HG03095 (cell line): ENCODE results near the gene RBM19.

ENCODE experiments used
- ATAC-seq: cut with Tn5 transposase; IDR thresholded peaks from one replicate; pipeline ENCODE4 v1.9.1; 2021; ENCODE audit warnings: moderate library complexity; ENCODE audit not compliant: unreplicated experiment

The RBM19 gene

DNA sequence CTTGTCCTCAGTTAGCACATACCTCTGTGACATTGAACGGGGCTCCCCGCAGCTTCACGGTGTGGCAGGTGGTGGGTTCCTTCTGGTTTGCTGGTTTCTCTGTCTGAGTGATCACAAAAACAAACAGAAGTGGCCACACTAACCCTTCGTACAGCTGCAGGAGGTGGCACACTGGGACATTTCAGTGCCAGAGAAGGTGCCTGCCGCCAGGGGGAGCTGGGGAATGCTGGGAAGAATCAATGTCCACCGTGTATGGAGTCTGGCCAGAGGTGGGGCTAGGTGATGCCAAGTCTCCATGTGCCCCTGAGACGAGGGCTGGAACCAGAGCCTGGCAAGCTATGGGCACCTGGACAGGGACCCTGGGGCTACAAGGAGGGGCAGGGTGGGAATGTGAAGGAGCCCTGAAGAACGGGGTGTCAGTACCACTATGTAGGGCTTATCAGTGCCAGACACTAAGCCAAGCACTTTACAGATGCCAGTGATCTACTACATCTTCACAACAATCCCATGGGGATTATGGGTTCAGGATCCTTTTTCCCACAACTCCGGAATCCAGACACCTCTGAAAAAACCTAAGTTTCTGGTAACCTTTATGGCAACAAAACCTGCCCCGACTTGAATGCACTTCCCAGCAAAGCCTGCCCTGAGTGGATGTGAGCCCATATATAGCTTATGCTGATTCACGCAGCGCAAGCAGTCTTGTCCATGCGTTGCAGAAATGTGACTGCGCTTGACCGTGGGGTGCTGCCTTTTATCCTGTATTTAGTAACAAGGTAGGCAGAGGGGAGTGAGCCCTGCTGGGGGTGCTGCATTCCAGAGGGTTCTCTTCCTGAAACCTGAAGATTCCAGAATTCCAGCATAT, 10.8 kb downstream of the RBM19 start:
- ATAC-seq, result no peak

DNA sequence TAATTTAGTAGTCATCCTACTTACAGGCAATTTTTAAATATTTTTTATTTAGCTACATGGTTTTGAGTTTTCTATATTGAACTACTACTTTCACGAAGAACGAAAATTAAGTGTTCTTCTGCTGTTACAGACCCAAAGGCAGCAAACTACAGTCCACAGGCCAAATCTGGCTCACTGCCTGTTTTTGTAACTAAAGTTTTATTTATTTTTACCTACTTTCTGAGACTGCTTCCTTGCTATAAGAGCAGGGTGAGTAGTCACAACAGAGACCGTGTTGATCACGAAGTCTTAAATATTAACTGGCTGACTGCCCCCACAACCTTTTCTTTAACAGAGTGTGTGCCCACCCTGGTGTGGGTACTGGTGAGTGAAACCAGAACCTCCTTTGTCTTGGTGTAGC, 11.6 kb downstream of the RBM19 start:
- no peak for ATAC-seq

DNA sequence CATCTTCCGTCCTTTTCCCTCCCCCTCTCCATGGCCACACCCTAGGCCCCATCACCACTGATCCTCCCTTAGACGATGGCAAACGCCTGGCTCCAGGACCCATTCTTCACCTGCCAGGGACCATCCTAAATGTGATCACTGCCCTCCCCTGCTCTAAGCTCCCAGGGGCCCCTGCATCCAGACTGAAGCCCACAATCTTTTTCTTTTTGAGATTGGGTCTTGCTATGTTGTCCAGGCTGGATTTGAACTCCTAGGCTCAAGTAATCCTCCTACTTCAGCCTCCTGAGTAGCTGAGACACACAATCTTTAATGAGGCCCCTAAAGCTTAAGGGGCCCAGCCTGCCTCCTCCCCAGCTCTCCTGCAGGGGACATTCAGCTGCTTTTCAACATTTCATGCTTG, 15.3 kb downstream of the RBM19 start:
- ATAC-seq, result no peak

DNA sequence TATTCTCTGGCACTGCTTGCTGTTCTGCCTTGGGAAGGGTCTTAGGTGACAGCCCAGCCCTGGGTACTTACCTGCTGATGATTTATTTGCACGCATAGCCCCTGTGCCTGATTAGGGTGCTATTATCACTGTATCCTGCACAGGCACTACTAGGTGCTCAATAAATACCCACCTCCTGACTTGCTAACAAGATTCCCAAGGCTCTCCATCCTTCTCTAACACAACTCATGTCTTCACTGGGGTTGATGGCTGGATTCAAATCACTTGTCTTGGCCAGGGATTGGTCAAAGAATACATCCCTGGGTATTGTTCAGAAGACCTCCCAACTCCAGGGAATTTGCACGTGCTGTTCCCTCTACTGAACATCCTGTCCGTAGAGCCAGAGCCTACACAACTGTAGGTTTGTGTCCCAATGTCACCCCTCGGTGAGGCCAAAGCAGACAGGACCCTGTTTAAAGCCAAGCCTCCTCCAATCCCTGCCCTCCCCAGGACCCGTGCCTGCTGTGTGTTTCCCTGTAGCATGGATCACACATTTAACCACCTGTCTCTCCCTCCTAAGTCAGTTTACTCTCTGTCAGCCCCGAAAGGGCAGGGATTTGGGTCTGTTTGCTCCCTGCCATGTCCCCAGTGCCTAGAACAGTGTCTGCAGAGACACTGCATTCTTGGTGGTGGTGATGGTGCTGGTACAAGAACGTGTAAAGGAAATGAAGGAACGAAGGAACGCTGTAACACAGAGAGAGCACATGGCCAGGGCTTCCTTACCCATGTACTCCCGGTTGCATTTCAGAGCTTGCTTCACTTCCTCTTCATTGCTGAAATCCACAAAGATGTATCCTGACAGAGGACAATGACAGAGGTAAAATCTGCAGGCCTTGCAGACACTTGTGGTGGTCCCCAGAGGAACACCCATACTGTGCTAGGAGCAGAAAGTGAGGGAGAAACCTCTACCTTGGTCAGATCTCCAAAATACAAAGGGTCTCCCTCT, 16.5 kb downstream of the RBM19 start:
- ATAC-seq, result no peak

DNA sequence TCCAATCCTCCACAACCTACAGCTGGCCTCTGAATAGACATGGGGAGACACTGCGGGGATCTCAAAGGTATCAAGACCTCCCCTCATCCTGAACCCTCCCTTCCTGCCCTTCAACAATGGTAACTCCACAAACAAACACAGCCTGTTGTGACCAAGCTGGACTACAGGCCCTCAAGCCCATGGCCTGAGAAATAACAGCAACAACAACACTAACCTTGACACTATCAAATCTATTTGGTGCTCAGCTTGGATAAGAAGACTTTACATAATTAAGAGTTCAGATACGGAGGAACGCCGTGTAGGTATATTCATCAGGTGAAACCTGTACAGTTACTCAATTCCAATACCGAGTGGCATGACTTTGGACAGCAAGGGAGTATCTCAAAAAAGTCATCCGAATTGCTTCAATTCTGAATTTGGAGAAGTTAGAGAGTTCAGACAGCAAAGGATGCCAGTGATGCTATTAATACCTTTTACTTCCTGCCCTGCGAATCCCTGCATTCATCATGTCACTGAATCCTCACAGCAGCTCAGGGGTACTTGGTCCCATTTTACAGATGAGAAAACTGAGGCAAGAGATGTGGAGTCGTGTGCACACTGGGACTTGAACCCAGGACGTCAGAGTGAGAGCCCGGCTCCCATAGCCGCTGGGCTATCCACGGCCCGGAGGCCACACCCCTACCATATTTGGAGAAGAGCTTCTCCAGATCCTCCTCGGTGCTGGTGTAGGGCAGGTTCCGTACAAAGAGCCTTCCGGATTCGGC, 17.8 kb downstream of the RBM19 start:
- ATAC-seq, result no peak

DNA sequence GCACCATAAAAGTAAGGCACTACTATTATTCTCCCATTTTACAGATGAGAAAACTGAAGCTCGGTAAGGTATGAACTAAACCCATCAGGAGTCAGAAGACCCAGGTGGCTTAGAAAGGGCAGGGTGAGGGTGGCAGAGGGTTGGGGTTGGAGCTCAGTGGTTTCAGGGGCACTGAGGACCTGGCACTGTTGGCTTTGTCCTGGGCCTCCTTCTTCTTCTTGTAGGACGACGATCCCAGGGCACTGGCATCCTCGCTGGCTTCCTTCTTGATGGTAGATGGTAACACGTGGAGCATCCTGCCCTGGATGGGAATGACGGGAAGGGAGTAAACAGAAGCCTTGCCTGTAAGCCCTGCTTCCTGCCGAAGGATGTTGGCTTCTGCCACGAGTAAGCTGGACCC, 19.9 kb downstream of the RBM19 start:
- ATAC-seq, result no peak

DNA sequence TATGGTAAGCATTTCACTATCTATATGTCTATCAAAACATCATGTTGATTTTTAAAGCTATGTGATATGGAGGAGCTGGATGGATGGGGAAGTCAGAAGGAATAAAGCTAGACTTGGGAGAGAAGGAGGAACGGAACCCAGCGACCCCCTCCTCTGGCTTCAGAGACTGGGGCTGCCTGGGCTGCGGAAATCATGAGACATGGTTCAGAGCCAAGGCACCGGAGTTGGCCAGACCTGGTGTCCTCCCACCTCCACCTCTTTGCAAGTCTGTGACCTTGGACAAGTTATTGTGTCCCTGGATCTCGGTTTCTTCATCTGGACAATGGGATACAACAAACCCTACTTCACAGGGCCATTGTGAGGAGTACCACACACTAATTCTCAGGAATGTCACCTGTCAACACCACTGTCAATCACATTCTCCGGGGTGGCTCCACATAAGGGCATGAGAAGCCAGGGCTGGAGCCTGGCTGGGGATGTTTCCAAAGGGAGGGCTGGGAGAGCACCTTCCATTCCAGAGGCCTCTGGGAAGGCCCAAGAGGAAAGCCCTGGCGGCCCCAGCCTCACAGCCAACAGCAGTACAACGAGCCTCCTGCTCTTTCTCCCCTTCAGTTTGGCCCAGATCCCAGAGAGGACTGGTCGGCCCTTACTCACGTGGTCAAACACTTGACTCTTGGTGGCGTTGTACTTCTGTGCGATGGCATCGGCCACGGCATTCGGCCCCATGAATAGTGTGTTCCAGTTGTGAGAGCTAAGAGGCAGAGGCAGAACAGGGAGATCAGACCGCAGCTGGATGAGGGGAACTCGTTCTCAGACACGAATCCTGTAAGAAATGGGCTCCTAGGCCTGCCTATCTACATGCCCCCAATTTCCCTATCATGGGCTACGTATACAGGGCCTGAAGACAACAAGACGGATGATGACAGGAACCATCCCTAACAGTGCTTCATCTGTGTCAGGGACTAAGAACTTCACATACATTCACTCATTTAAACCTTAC, 20.7 kb downstream of the RBM19 start:
- no peak for ATAC-seq

DNA sequence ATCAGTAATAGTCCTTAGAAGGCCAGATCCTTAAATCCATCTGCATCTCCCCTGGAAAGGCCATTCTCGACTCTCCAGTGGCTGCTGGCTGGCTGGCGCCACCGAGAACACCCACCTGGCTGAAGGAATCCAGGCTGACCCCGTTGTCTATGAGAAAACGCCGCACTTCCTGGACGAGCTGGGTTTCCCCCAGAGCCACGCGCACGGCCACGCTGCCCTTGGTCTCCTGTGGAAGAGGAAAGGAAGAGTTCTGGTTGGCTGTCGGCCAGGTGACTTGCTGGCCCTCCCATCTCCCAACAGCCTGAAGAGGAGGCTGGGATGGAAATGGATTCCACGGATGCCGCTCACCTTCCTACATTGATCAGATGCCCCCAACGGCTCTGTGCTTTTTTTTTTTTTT, 23.9 kb downstream of the RBM19 start:
- ATAC-seq, result no peak

DNA sequence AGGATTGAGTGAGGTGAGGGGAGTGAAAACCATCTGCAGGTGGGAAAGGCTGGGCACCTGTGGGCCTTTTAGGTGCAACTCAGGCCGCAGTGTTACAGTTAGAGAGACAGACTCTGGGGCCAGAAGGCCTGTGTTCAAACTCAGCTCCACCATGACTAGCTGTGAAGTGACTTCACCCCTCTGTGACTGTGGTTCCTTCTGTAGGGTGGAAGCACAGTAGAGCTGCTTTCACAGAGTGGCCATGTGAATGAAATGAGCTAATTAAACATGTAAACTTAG, 25.0 kb downstream of the RBM19 start:
- ATAC-seq, result no peak

DNA sequence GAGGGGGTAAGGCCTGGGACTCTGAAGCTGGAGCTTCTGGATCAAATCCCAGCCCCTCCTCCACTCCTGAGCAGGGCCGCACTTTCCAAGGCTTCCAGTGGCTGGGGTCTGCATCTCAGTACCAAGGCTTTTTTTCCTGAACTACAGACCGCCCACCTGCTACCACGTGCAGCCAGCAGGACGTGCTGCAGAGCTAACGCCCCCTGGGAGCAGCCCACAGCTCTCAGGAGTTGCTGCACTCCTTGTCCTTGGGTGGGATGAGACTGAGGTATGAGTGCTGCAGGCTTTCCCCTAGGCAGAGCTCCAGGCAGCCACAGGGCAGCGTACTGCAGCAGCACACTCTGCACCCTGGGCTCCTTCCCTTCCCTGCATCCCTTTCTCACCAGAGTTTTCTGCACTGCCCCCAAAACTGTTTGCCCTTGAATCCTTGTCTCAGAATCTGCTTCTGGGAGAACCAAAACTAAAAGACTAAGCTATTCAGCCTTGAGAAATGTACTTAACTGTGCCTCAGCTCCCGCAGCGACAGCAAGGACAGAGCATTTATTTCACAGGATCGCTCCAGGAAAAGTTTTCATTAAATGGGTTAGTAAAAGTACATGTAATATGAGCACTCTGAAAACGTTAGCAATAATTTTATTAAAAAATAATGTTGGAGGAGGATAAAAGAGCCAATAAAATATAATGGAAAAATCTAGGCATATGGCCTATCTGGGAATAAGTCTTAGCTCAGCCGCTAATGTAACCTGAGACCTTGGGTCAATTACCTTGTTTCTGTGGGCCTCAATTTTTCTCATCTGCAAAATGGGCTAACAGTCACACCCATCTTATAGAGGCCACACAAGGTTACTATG, 25.5 kb downstream of the RBM19 start:
- ATAC-seq, result no peak

DNA sequence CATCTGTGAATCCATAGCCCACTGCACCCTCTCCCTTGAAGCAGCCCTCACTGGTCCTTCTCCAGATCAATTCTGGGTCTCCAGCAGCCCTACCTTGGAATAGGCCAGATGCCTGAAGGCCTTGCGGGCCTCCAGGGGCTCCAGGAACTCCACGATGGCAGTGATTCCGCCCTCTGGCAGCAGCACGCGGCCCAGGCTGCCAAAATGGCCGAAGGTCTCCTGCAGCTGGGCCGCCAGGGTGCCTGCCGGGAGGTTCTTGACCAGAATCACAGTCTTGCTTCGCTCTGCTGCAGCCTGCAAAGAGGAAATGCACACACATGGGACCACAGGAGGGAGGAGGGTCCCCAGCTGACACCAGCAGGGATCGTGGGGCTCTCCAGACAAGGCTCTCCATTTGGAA, 26.3 kb downstream of the RBM19 start:
- no peak for ATAC-seq

DNA sequence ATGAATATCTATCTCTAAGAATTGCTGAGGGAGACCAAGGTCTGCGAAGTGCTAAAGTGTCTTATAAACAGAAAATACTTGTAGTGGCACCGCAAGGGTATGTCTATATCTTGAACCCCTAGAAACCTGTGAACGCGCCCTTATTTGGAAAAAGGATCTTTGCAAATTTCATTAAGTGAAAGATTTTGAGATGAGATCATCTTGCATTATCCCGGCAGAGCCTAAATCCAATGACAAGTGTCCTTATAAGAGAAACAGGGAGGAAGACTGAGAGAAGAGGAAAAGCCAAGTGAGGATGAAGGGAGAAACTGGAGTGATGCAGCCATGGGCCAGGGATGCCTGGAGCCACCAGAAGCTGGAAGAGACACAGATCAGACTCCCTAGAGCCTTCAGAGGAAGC, 27.7 kb downstream of the RBM19 start:
- no peak for ATAC-seq

DNA sequence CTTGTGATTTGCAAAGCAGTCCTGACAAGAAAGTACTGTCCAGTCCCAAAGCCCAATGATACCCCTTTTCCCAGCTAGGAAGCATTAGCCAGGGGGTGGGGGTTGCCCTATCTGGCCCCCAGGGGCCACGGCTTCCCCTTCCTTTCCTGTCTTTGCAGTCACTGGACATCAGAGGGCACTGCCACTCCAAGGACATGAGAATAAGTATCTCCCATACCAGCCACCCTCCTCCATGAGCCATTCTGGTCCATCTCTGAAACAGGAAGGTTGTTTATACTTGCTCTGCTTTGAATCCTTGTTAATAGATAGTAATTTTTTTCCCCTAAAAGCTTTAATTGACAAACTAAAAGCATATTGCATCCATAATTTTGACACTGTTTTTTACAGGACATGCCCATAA, 29.7 kb downstream of the RBM19 start:
- ATAC-seq, result no peak

DNA sequence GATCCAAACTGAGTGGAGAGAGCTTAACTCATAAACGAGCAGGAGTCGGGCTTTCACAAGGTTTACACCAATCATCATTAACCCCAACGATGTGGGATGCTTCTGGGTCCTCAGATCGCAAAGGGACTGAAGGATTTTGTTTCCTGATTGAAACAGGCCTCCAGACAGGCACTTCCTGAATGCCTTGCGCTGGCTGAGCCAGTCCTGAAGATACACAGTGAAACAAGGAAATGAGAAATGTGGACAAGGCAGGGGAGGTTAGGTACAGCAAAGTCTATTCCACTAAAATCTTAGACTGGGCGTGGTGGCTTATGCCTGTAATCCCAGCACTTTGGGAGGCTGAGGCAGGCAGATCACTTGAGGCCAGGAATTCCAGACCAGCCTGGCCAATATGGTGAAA, 30.7 kb downstream of the RBM19 start:
- ATAC-seq, result no peak

DNA sequence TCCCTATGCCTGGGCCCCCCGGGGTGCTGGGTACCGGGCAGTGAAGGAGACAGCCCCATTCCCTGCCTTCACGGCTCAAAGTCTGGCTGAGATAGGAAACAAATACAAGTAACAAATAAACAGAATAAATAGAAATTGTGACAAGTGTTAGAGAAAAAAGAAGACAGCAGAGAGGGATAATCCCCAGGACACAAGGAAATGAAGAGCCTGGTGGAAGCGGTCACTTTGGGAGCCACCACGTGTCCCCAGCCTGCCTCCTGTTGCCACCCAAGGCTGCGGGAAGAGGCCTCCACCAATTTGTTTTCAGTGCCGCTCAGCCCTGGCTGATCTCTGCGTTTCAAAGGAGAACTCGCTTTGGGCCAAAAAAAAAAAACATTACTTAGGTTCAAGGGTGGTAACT, 31.2 kb downstream of the RBM19 start:
- no peak for ATAC-seq

DNA sequence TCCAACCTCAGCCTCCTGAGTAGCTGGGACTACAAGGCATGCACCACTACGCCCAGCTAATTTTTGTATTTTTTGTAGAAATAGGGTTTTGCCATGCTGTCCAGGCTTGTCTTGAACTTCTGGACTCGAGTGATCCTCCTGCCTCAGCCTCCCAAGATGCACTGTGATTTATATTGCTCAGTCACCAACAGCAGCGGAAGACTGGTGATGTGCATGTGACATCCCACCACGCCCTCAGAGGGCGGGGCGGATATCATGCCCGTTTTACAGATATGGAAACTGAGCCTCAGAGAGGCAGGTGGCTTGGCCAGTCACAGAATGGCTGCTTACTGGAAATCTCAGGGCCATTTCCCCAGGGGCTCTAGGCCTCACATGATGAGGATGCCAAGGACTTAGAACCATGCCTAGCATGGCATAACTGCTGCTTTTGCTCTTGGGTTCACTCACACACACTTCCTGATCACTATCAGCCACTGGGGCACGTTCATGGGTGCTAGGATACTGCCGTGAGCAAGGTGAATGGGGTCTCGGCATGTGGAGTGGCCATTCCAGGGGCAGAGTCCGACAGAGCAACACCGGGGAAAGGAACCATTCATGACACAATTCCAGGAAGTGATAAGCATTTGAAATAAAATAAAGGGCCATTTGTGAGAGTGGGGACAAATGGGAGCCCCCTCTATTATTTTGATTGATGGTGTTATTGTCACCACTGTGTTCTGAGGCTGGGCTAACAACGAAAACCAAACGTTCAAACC, 31.9 kb downstream of the RBM19 start:
- no peak for ATAC-seq

DNA sequence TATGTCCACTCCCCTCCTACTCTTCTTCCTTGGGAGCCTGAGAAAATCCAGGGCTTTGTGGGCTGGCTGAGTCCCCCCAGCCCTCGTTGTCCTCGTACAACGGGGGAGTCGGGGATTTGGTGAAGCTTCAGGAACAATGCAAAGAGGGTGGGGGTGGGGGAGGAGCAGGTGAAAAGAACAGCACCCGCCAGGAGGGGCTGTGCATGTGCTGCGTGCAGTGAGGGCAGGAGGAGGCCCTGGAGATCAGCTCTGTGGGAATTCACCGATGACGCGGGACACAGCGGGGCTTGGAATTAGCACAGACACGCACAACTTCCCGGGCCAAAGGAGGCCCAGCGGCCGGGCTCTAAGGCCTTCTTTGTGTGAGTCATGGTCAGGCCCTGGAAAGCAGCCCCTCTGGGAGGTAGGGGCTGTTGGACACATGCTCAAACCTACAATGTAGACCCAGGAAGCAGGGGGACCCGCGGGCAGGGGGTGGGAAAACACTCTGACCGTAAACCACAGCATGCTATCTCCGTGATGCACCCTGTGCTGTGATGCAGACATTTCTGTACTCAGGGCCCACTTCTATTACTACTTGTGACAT, 32.8 kb downstream of the RBM19 start:
- ATAC-seq, result no peak
